AG10803 (cell line): ENCODE measurements around the gene TTLL6.

Source experiments
- DNase-seq: peaks from one replicate; pipeline ENCODE4 v3.0.0; 2010; ENCODE audit warnings: low read depth
- H3K4me3 ChIP-seq: 2 replicates; pipeline ENCODE4 v1.5.1; 2011; ENCODE audit warnings: mild to moderate bottlenecking, low read length, control low read depth
- TF ChIP-seq, protein P1 (sequence below): conservative IDR thresholded peaks from 2 replicates; pipeline ENCODE4 v1.5.1; 2011; ENCODE audit warnings: mild to moderate bottlenecking, low read length, control low read depth, inconsistent platforms

TTLL6 gene

DNA sequence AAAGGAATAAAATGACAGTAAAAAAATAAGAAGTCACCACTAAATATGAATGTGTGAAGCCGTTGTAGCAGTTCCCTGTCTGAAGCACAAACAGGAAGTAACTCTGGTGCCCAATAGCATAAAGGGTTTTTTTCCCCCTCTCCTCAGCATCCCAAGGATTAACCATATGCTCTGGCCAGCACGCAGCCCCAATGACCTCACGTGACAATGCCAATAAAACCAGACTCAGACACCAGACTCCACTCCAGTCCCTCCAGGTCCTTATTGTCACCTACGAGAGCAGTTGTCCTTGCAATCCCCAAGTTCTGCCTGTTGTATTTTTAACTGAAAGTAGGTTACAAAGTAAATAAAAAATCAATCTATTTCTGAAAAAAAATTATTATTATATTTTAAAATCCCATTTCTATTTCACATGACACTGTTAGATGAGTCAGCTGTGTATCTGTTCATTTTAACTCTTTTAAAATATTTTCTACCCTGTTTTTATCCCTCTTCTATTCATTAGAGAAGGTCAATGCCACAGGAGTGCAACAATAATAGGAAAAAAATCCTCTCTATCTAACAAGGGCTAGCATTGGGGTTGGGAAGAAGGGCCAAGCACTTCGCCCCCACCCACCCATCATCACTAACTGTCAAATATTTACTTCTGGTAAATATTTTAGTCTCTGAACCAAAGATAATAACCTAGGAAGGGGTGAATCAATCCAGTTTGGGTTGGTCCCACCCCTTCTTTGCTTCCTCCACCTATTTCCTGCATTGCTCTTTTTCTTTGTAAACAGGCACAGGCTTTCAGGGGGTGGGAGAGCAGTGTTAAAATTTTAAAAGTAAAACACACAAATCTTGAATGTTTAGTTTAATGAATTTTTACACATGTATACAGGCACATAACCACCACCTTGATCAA, 101.3 kb downstream of the TTLL6 start:
- TF ChIP-seq, protein P1, sequence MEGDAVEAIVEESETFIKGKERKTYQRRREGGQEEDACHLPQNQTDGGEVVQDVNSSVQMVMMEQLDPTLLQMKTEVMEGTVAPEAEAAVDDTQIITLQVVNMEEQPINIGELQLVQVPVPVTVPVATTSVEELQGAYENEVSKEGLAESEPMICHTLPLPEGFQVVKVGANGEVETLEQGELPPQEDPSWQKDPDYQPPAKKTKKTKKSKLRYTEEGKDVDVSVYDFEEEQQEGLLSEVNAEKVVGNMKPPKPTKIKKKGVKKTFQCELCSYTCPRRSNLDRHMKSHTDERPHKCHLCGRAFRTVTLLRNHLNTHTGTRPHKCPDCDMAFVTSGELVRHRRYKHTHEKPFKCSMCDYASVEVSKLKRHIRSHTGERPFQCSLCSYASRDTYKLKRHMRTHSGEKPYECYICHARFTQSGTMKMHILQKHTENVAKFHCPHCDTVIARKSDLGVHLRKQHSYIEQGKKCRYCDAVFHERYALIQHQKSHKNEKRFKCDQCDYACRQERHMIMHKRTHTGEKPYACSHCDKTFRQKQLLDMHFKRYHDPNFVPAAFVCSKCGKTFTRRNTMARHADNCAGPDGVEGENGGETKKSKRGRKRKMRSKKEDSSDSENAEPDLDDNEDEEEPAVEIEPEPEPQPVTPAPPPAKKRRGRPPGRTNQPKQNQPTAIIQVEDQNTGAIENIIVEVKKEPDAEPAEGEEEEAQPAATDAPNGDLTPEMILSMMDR = no peak
- H3K4me3 ChIP-seq = no peak overlapping the region
- DNase-seq = no peak
